Neural progenitor cell (in vitro differentiated cells): Measurements from ENCODE around the gene KDM7A.

Experiments used
- EZH2 ChIP-seq: fragments of 200-600 bp; sonication (generic); IDR thresholded peaks from 2 replicates; pipeline ENCODE4 v1.6.1; 2017; ENCODE audit warnings: antibody characterized with exemption, mild to moderate bottlenecking, moderate library complexity
- TF ChIP-seq, protein P1 (sequence below): fragments of 200-600 bp; sonication (generic); IDR thresholded peaks from 2 replicates; pipeline ENCODE4 v1.5.1; 2017; ENCODE audit warnings: antibody characterized with exemption, mild to moderate bottlenecking

DNA sequence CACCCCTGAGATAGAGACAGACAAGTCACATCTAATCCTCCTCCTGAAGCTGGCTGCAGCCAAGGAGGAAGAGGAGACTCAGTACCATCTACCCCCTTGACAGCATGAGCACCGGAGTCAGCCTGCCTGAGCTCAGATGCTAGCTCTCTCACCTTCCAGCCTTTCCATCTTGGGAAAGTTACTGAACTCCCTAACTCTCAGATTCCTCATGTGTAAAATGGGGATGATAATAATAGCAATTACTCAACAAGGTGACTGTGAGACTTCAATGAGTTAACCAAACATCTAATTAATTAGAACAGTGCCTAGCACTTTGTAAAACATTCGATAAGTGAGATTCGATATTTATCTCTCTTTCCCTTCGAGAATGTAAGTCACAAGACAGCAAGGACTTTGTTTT is 6.4 kb downstream of the KDM7A start:
- TF ChIP-seq EZH2, result no peak
- TF ChIP-seq, protein P1, sequence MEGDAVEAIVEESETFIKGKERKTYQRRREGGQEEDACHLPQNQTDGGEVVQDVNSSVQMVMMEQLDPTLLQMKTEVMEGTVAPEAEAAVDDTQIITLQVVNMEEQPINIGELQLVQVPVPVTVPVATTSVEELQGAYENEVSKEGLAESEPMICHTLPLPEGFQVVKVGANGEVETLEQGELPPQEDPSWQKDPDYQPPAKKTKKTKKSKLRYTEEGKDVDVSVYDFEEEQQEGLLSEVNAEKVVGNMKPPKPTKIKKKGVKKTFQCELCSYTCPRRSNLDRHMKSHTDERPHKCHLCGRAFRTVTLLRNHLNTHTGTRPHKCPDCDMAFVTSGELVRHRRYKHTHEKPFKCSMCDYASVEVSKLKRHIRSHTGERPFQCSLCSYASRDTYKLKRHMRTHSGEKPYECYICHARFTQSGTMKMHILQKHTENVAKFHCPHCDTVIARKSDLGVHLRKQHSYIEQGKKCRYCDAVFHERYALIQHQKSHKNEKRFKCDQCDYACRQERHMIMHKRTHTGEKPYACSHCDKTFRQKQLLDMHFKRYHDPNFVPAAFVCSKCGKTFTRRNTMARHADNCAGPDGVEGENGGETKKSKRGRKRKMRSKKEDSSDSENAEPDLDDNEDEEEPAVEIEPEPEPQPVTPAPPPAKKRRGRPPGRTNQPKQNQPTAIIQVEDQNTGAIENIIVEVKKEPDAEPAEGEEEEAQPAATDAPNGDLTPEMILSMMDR, result no peak
